ENCODE measurements around the gene ARHGAP26. TPM values are rescaled to one million over a fixed set of nuclear protein-coding genes. Genes with fewer than 3 reads are reported as not detected.

The ARHGAP26 gene
- total and polyA plus RNA-seq, 2 of the 4 experiments (the other 2 are of a cell fraction), result 0.54 to 0.56 TPM

DNA sequence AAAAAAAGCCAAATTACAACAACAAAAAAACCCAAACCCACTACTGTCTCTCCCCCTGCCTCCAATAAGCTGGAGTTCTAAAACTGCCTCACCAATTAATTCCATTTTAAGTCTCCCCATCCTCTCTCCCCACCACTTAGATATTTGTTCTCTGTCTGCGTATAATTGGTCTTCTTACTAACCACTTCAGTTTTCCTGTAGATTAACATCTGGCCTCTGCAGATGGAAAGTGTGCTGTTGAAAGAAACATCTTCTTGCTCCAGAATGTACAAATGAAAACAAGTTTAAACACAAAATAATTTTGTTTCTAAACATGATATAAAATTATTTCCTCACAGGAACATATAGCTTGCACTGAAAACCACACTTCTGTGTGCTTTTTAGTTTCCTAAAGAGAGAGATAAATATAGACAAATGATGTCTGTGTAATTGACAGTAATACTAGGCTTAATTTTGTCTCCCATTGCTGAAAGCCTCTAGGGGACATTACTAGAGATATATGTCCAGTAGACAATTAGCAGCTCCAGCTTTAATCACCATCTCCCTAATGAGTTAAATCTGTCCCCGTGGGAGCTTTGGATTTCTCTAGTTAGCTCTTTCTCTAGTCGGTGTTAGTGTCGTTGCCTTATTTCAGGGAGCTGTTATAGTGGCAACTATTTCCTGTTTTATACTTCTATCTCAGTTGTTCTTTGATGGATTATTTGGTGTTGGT is 164.0 kb downstream of the ARHGAP26 start:
- H2BK20ac ChIP-seq (ENCODE audit: low read depth, low read length), result no peak overlapping the region
- H2AFZ ChIP-seq (replicated peaks; ENCODE audit: low read length, poor library complexity), result no peak overlapping the region
- no peak overlapping the region for H3K56ac ChIP-seq (ENCODE audit: extremely low read depth, insufficient read depth, low read length)
- H2BK120ac ChIP-seq (ENCODE audit: low read depth, low read length), result no peak overlapping the region
- intact Hi-C loops (cut with micrococcal nuclease) (no loop called here), dilution Hi-C loops (cut with HindIII; ENCODE audit: low sequenced_read_pairs, unreplicated experiment) (no loop called here), in situ Hi-C loops (cut with MboI; ENCODE audit: low sequenced_read_pairs) (no loop called here)
- H4K8ac ChIP-seq (ENCODE audit: low read depth in 2 of 2, low read length in 2 of 2), result no peak overlapping the region
- H3K27ac ChIP-seq (ENCODE audit: insufficient read depth, low read length), result no peak overlapping the region
- no peak overlapping the region for H3K23ac ChIP-seq (ENCODE audit: low read depth, low read length)
- DNase-seq, result no peak
- ChIA-PET CTCF (no interaction called here), POLR2A (ENCODE audit: unreplicated experiment) (interaction anchor here (0.7 kb wide), 1 partner anchor 310 kb away, joined by 9 read pairs; no protein-coding TSS in a partner anchor)
- H3K18ac ChIP-seq (ENCODE audit: low read depth, low read length), result no peak overlapping the region
- no peak overlapping the region for H2AK5ac ChIP-seq (ENCODE audit: low read depth, low read length)
- no peaks in the 10 kb centered on the region for H3K79me1 ChIP-seq (ENCODE audit: low read depth in 1 of 2, low read length in 2 of 2)
- H3K4me1 ChIP-seq (ENCODE audit: control insufficient read depth, insufficient read depth, low read length), result no peaks in the 10 kb centered on the region
- no peak overlapping the region for H3K14ac ChIP-seq (replicated peaks; ENCODE audit: low read depth, low read length)
- no peak for ATAC-seq (ENCODE audit: low read depth)
- H4K5ac ChIP-seq (ENCODE audit: low read depth, low read length), result no peak overlapping the region
- no peaks in the 10 kb centered on the region for H4K20me1 ChIP-seq (ENCODE audit: insufficient read depth, low read length)
- H3K36me3 ChIP-seq (ENCODE audit: control insufficient read depth, insufficient read depth, low read length), result no peaks in the 10 kb centered on the region
- no peak overlapping the region for H3K9ac ChIP-seq (ENCODE audit: low read depth, low read length)
- H2BK15ac ChIP-seq (ENCODE audit: low read depth, low read length), result no peak overlapping the region
- H3K4me3 ChIP-seq (ENCODE audit: insufficient read depth, low read depth, low read length), result no peak overlapping the region
- no peaks in the 10 kb centered on the region for H3K9me1 ChIP-seq (ENCODE audit: insufficient read depth, low read length)
- BruUV-seq (replicated peaks), result no TSS peak
- no peaks in the 10 kb centered on the region for H3K27me3 ChIP-seq (ENCODE audit: control insufficient read depth, insufficient read depth, low read length)
- no peak overlapping the region for H4K91ac ChIP-seq (ENCODE audit: insufficient read depth, low read depth, low read length)
- no peak overlapping the region for H3K4ac ChIP-seq (ENCODE audit: low read depth, low read length)
- TF ChIP-seq USF2 (IDR thresholded peaks at IDR 0.05; ENCODE audit: low read depth, low read length) (no peak), MXI1 (IDR thresholded peaks at IDR 0.05; ENCODE audit: borderline replicate concordance, low read depth, low read length) (no peak), CHD1 (IDR thresholded peaks at IDR 0.05; ENCODE audit: low read depth, low read length) (no peak), NFE2L2 (IDR thresholded peaks at IDR 0.05; ENCODE audit: low read depth, low read length) (no peak), POLR2A (IDR thresholded peaks at IDR 0.05; ENCODE audit: low read depth, low read length) (no peak), RAD21 (IDR thresholded peaks at IDR 0.05; ENCODE audit: low read length) (no peak), FOS (IDR thresholded peaks at IDR 0.05; ENCODE audit: low read depth, low read length) (no peak), ELK1 (IDR thresholded peaks at IDR 0.05; ENCODE audit: borderline replicate concordance, low read depth, low read length) (no peak), SMC3 (IDR thresholded peaks at IDR 0.05; ENCODE audit: low read depth, low read length) (no peak), CTCF (conservative IDR thresholded peaks at IDR 0.05; ENCODE audit: low read depth, low read length) (no peak), CEBPB (IDR thresholded peaks at IDR 0.05; ENCODE audit: low read depth, low read length) (no peak), MAZ (IDR thresholded peaks at IDR 0.05; ENCODE audit: borderline replicate concordance, low read depth, low read length) (no peak)
- H2AK9ac ChIP-seq (replicated peaks; ENCODE audit: low read depth, low read length, poor library complexity), result no peak overlapping the region
- no CpG with 5 or more reads among the region's 4 CpGs for WGBS, 2 experiments (ENCODE audit: extremely low coverage in 2 of 2, insufficient read length in 1 of 2)
- no peak overlapping the region for H3K4me2 ChIP-seq (ENCODE audit: low read depth, low read length)
- no peaks in the 10 kb centered on the region for H3K9me3 ChIP-seq (ENCODE audit: control insufficient read depth, insufficient read depth, low read length)
- no peak overlapping the region for H2BK5ac ChIP-seq (ENCODE audit: low read depth, low read length, poor library complexity, severe bottlenecking)
